ENCODE data around the gene HSPB6.
"Not testable (repeated sequence)": the region's sequence is repeated elsewhere in the genome, so short reads cannot be mapped to it uniquely, and the experiment has no call there.

The HSPB6 gene, protein sequence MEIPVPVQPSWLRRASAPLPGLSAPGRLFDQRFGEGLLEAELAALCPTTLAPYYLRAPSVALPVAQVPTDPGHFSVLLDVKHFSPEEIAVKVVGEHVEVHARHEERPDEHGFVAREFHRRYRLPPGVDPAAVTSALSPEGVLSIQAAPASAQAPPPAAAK

DNA sequence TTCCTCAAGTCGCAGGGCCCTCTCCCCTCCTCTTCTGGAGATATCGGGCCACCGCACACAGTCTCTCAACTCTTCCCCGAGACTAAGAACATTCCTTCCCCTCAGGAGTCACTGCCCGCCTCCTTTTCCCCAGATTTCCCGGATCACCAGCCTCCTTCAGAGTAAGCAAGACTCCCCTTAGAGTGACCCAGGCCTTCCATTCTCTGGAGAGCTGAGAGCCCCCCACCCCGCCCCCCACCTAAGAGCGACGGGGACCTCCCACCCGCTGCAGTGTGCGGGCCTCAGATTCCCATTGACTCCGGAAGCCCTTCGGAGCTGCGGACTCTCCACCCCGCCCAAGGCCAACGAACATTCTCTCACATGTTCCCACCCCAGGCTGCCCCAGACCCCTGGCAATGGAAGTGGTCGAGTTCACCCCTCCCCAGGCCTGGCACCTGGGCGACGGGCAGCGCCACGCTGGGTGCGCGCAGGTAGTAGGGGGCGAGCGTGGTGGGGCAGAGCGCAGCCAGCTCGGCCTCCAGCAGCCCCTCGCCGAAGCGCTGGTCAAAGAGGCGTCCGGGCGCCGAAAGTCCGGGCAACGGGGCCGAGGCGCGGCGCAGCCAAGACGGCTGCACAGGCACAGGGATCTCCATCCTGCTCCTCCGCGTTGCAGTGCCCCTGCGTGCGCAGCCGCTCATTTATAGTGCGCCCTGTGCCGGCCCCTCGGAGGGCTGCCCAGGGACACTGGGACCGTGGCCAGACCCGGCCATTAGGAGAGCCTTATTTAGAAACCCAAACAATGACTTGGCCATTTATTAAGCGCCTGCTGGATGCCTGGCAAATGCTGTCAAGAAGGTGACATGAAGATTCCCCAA is at the start of gene HSPB6:
Gene HSPB6 (minus strand): TSS at position 653 of the 854 bp plus-strand sequence. CDS start 21 bp downstream, at position 632.
- DNase-seq = no peak

GRCh38 chr19:35806597-35806996 is 49.8 kb upstream of the HSPB6 start:
- DNase-seq = no peak

DNA sequence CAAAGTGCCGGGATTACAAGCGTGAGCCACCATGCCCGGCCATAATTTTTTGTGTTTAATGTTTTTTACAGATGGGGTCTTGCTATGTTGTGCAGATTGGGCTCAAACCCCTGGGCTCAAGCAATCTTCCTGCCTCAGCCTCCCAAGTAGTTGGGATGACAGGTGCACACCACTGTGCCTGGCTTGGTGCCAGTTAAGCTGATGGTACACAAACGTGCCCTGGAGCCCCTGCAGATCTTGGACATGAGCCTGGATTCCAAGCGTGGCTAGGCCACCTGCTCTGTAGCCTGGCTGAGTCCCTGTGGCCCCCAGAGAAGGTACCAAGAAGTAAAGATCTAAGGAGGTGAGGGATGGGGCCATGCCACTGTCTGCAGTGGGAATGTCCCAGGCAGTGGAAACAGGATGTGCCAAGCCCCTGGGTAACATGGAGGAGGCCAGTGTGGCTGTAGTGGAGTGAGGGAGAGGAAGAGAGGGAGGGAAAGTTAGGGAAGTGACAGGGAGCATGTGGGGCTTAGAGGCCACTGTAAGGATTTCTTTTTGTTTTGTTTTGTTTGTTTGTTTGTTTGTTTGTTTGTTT is 48.8 kb upstream of the HSPB6 start:
- no peak for DNase-seq

DNA sequence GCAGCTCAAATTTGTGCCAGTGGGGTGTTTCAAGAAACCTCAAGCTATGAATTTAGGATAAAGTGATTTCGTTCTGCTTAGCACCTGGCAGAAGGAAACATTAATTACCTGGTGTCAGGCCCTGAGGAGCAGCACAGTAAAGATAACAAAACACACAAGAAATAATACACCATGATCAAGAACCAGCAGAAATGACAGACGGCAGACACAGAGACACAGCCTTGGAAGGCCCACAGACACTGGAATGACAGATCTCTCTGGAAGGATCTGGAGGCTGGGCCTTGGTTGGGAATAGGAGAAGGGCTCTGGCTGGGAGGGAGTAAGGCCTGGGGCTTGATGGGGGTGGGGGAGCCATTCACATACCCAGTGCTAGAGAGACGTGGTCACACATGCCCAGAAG is 45.0 kb upstream of the HSPB6 start:
- DNase-seq = no peak

- no peak for DNase-seq
These were observed 40.8 kb upstream of the HSPB6 start for GRCh38 chr19:35797663-35798062.

DNA sequence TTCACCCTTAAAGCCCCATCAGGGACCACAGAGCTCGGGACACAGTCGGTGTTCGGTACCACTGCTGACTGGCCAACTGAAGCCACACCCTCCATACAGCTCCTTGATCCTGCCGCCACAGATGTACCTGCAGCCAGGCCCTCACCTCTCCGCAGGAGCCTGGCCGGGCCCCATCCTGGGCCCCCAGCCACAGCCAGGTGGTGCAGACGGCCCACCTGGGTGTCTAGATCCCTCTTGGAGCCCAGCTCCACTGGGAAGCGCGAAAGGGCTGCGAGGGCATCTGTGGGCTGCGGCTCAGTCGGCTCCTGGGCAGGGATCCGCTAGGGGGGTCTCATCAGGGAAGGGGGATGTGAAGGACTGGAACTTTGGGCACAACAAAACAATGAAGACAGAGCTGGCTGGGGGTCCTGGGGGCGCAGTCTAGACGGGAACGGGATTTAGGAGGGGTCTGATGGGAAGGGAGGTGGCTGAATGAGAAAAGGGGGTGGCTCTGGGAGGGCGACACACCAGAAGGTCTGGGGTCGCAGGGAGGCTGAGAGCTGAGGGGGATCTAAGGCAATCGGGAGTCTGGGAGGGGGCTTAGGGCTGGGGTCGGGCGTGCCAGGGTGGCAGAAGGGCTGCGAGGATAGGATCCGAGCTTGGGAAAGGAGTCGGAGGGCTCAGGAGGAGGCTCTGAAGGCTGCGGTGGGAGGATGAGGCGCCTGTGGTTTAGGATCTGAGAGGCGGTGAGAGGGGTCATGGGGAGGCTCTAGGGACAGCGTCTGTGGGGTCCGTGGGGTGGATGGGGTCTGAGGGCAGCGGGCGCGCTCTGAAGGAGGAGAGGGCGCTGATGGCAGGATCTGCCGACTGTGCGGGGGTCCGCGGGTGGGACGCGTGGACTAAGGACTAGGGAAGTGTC is 40.1 kb upstream of the HSPB6 start:
- no peak for DNase-seq

DNA sequence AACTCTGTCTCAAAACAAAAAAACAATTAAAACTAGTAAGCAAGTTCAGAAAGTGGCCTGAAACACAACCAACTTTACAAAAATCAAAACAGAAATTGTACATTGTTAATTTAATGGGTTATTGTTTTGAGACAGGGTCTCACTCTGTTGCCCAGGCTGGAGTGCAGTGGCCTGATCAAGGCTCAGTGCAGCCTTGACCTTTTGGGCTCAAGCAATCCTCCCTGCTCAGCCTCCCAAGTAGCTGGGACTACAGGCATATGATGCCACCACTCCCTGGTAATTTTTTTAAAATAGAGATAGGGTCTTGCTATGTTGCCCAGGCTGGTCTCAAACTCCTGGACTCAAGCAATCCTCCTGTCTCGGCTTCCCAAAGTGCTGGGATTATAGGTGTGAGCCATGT is 38.7 kb upstream of the HSPB6 start:
- DNase-seq = not testable (repeated sequence)

GRCh38 chr19:35793381-35794165 is 36.7 kb upstream of the HSPB6 start:
- no peak for DNase-seq

DNA sequence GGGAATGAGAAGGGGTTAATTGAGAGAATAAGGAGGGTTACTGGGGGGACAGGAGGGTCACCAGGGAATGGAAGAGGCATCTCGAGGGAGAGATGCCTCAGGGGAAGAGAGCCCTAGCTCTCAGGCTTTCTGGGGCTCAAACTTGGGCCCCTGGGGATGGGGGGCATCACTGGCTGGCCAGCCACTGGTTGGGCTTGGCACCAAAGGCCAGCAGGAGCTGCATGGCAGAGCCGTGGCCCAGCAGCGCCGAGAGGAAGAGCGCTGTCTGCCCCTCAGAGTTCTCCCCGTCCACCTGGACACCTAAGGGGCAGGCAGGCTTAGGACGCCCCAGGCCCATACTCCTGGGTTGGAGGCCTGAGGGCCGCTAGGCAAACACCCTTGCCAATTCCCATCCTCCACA is 36.1 kb upstream of the HSPB6 start:
- DNase-seq = no peak

- no peak for DNase-seq
These were observed 35.5 kb upstream of the HSPB6 start for GRCh38 chr19:35792312-35792711.

DNA sequence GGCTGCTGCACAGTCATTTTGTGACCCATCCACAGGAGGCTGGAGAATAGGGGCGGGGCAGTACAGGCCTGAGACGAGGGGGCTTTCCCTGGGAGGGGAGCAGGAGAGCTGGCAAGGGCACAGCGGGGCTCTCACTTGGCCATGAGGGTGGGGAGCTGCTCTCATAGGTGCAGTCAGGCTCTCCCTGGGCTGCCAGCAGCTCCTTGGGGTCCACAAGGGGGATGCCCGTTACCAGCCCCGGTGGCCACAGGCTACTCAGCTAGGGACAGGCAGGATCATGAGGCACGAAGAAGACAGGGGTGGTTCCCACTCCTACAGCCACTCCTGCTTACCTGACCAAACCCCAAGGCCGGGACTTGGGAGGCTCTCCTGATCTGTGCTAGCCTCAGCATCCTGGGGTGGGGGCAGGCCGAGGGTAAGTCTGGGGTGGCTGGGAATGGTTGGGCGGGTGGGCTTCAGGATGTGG is 35.0 kb upstream of the HSPB6 start:
- no peak for DNase-seq

GRCh38 chr19:35790981-35791813 is 34.4 kb upstream of the HSPB6 start:
- DNase-seq = no peak

DNA sequence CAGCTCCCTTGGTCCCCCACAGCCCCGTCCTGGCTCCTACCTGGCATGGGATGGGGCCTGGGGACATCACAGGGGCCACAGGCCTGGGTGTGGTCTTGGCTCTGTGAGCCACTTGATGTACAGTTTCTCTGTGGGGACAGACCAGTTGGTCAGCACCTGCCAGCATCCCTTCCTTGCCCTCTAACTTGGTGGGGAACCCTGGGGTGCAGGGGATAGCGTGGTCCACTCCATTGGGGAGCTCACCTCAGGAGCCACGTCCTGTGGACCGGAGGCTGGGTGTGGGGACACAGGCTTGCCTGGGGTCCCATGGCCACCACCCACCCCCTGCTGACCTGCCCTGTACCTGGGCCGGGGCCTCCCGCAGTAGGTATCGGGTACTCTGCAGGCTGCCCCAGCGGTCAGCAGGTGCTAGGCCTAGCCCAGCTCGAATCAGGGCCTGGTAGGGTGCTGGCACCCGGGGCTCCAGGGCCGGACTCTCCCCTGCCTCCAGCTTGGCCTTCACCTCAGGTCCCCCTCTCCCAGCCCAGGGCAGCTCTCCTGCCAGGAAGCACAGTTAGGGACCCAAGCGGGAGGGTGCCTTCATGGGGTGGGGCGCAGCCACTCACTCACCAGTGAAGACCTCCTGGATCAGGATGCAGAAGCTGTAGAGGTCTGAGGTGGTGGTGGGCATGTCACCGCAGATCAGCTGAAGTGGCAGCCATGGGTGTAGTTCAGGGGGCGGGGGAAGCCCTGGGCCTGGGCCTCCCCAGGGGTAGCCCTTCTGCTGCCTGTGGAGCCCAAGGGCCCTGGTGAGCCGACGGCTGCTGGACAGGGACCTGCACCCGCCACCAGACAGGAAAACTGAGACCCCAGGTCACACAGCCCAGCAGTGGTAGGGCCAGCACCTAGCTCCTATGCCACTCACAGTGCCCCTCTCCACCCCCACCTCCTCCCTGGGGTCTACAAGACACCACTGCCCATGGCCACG is 33.4 kb upstream of the HSPB6 start:
- DNase-seq = no peak

DNA sequence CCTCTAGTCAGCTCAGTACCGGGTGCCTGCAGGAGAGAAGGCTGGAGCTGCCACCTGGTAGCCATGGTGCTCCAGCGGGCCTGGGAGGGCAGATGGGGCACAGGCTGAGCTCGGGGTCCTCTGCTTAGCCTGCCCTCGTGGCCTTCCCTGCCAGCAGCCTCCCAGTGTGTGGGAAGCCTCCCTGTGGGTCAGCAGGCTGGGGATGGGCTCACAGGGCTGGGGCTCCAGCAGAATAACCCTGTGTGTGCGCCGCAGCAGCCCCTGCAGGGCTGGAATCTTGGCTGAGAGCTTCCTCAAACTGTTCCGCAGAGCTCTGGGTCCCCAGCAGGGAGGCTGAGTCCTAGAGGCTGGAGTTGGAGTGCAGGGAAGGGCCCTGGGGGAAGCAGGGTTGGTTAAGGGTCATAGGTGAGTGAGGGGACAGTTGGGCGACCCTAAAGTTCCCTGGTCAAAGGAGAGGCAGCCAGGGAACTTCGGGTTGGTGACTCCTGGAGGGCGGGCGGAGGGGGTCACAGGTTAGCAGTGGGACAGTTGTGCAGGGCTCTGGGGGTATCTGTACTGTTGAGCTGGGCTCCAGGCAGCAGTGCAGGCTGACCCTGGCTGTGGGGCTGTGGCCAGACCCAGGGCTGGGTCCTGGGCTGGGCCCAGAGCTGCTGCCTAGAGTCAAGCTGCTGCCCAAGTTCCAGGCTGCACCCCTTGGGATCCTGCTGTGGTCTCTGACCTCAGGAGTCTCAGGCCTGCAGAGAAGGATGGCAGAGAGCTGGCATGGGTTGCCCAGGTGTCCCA is 32.6 kb upstream of the HSPB6 start:
- DNase-seq = no peak

DNA sequence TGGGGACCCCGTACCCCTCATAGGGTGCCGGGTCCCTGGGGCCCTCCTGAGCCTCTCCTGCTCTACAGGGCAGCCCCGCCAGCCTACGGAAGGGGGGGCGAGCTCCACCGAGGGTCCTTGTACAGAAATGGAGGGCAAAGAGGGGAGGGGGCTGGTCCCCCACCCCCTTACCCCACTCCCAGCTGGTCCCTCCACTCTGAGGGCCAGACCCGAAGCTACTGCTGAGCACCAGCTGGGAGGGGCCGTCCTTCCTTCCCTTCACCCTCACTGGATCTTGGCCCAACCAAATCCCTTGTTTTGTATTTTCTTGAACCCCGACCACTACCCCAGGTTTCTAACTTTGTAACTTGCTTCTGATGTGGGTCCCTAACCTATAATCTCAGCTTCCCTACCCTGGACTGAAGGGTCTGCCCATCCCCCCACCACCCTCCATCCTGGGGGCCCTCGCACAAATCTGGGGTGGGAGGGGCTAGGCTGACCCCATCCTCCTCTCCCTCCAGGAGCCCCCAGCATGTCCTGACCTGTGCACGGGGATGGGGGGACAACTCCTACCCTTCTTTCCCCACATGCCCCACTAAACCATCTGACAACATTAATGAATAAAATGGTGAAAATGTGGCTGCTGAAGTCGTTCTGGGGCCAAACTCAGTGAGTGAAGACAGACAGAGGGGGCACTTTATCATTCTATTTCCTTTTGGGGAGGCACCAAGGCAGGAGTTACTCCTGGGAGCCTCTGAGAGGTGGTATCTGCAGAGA is 31.6 kb upstream of the HSPB6 start:
- no peak for DNase-seq

GRCh38 chr19:35787227-35787799 is 30.5 kb upstream of the HSPB6 start:
- no peak for DNase-seq

DNA sequence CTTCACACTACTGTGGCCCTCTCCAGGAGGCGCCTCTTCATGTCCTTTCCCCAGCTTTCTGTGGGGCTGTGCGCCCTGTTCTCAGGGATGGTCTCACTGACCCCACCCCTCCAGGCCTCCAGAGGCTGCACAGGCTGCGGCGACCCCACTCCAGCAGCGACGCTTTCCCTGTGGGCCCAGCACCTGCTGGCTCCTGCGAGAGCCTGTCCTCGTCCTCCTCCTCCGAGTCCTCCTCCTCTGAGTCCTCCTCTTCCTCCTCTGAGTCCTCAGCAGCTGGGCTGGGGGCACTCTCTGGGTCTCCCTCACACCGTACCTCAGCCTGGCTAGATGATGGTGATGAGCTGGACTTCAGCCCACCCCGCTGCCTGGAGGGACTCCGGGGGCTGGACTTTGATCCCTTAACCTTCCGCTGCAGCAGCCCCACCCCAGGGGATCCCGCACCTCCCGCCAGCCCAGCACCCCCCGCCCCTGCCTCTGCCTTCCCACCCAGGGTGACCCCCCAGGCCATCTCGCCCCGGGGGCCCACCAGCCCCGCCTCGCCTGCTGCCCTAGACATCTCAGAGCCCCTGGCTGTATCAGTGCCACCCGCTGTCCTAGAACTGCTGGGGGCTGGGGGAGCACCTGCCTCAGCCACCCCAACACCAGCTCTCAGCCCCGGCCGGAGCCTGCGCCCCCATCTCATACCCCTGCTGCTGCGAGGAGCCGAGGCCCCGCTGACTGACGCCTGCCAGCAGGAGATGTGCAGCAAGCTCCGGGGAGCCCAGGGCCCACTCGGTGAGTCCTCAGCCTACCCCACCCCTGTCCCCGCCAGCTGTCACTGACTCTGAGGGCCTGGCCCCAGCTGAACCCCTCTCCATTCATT is 29.7 kb upstream of the HSPB6 start:
- no peak for DNase-seq
